Endothelial cell (in vitro differentiated cells): Measurements from ENCODE around the gene TNFRSF12A. TPM values are rescaled to one million over a fixed set of nuclear protein-coding genes. Genes with fewer than 3 reads are reported as not detected.

Experiments used
- DNase-seq: peaks from one replicate; pipeline ENCODE4 v3.0.0; 2021; ENCODE audit warnings: low spot score
- H3K27ac Mint-ChIP-seq: one replicate; pipeline ENCODE4 v1.8.0; 2021; ENCODE audit warnings: mixed read lengths, inconsistent platforms; ENCODE audit not compliant: unreplicated experiment
- H3K27me3 Mint-ChIP-seq: one replicate; pipeline ENCODE4 v1.8.0; 2021; ENCODE audit warnings: mild to moderate bottlenecking, moderate library complexity, mixed read lengths, inconsistent platforms; ENCODE audit not compliant: unreplicated experiment
- H3K36me3 Mint-ChIP-seq: one replicate; pipeline ENCODE4 v1.8.0; 2021; ENCODE audit warnings: mild to moderate bottlenecking, low read depth, mixed read lengths, inconsistent platforms; ENCODE audit not compliant: unreplicated experiment
- H3K4me1 Mint-ChIP-seq: one replicate; pipeline ENCODE4 v1.8.0; 2021; ENCODE audit warnings: mild to moderate bottlenecking, mixed read lengths, inconsistent platforms; ENCODE audit not compliant: unreplicated experiment
- H3K4me3 Mint-ChIP-seq: one replicate; pipeline ENCODE4 v1.8.0; 2021; ENCODE audit warnings: mild to moderate bottlenecking, mixed read lengths, inconsistent platforms; ENCODE audit not compliant: unreplicated experiment
- H3K9me3 Mint-ChIP-seq: one replicate; pipeline ENCODE4 v1.8.0; 2021; ENCODE audit warnings: mixed read lengths, inconsistent platforms; ENCODE audit not compliant: unreplicated experiment
- CTCF ChIP-seq: fragments of 200-600 bp; sonication (generic); IDR thresholded peaks from one replicate; pipeline ENCODE4 v1.5.0; 2021; ENCODE audit warnings: antibody characterized with exemption; ENCODE audit not compliant: unreplicated experiment
- total RNA-seq: library from RNA; stranded (reverse); fragmentation: NEBNext Ultra II Directional; extraction: Animal tissue kit (Norgen Biotek cat#: 25700); gene quantifications from one replicate; pipeline ENCODE4 v1.2.1, GENCODE V29; 2021; ENCODE audit not compliant: unreplicated experiment

The TNFRSF12A gene
- total RNA-seq, 1 donor from 2014 or later, result 3.0 TPM

GRCh38 chr16:3035972-3036725, 16.0 kb downstream of the TNFRSF12A start:
- Mint-ChIP-seq H3K9me3 (no peaks in the 10 kb centered on the region), H3K27me3 (peaks cover 20% of the 10 kb centered on the region), H3K36me3 (peaks cover 4% of the 10 kb centered on the region), H3K27ac (no peak overlapping the region), H3K4me1 (peaks cover 6% of the 10 kb centered on the region), H3K4me3 (no peak overlapping the region)
- no peak for DNase-seq
- TF ChIP-seq CTCF, result no peak

- H3K9me3 Mint-ChIP-seq, result no peaks in the 10 kb centered on the region
- no peak for DNase-seq
Observed at GRCh38 chr16:3036726-3037315, 16.7 kb downstream of the TNFRSF12A start, which contains the start of gene BICDL2. BICDL2 (minus strand) TSS chr16:3036944; CDS start chr16:3035496, 1,448 bp downstream.

GRCh38 chr16:3038256-3038655, 18.1 kb downstream of the TNFRSF12A start:
- H3K4me3 Mint-ChIP-seq, result no peak overlapping the region
- no peaks in the 10 kb centered on the region for H3K9me3 Mint-ChIP-seq
- no peak for DNase-seq
- peaks cover 4% of the 10 kb centered on the region for H3K36me3 Mint-ChIP-seq
- H3K27me3 Mint-ChIP-seq, result peaks cover 15% of the 10 kb centered on the region
- no peak overlapping the region for H3K27ac Mint-ChIP-seq
- TF ChIP-seq CTCF, result no peak
- H3K4me1 Mint-ChIP-seq, result peaks cover 6% of the 10 kb centered on the region

More at GRCh38 chr16:3036726-3037315, 16.7 kb downstream of the TNFRSF12A start, which contains the start of gene BICDL2:
- TF ChIP-seq CTCF, result no peak
- H3K4me1 Mint-ChIP-seq, result peaks cover 6% of the 10 kb centered on the region
- H3K27me3 Mint-ChIP-seq, result peaks cover 20% of the 10 kb centered on the region
- H3K4me3 Mint-ChIP-seq, result peak within 1 kb of the TSS; percentile 83
- H3K27ac Mint-ChIP-seq, result no peak within 1 kb of the TSS
- H3K36me3 Mint-ChIP-seq, result peaks cover 4% of the 10 kb centered on the region

- Mint-ChIP-seq H3K27ac (no peak overlapping the region), H3K4me3 (no peak overlapping the region), H3K4me1 (peaks cover 6% of the 10 kb centered on the region), H3K9me3 (no peaks in the 10 kb centered on the region), H3K27me3 (peaks cover 15% of the 10 kb centered on the region), H3K36me3 (peaks cover 4% of the 10 kb centered on the region)
- TF ChIP-seq CTCF, result no peak
- no peak for DNase-seq
Observed at GRCh38 chr16:3038896-3039295, 18.7 kb downstream of the TNFRSF12A start.

- H3K4me1 Mint-ChIP-seq, result peaks cover 8% of the 10 kb centered on the region
- TF ChIP-seq CTCF, result no peak
- DNase-seq, result no peak
- H3K36me3 Mint-ChIP-seq, result no peaks in the 10 kb centered on the region
- no peaks in the 10 kb centered on the region for H3K9me3 Mint-ChIP-seq
- H3K27ac Mint-ChIP-seq, result no peak overlapping the region
- H3K27me3 Mint-ChIP-seq, result peaks cover 15% of the 10 kb centered on the region
- no peak overlapping the region for H3K4me3 Mint-ChIP-seq
Observed at GRCh38 chr16:3042376-3042775, 22.2 kb downstream of the TNFRSF12A start.
